Osteoblast (primary cell): ENCODE results near the gene ADIPOR2. TPM values are rescaled to one million over a fixed set of nuclear protein-coding genes. Genes with fewer than 3 reads are reported as not detected.
"Not testable (repeated sequence)": the region's sequence is repeated elsewhere in the genome, so short reads cannot be mapped to it uniquely, and the experiment has no call there.

Experiments used
- DNase-seq: peaks from one replicate; pipeline ENCODE4 v3.0.0; 2011; ENCODE audit warnings: low spot score, mixed read lengths; ENCODE audit not compliant: insufficient read length; ENCODE audit errors: missing footprints
- H2AFZ ChIP-seq: 2 replicates; pipeline ENCODE4 v1.6.0; 2011; ENCODE audit warnings: mild to moderate bottlenecking, low read length
- H3K27ac ChIP-seq: 2 replicates; pipeline ENCODE4 v1.5.1; 2011; ENCODE audit warnings: mild to moderate bottlenecking, low read depth, low read length, moderate library complexity
- H3K27me3 ChIP-seq: 2 replicates; pipeline ENCODE4 v1.6.0; 2012; ENCODE audit warnings: mild to moderate bottlenecking, control low read depth, inconsistent platforms, low read length, moderate library complexity; ENCODE audit not compliant: insufficient read depth
- H3K36me3 ChIP-seq: 2 replicates; pipeline ENCODE4 v1.5.1; 2011; ENCODE audit warnings: mild to moderate bottlenecking, low read length, control low read depth, moderate library complexity; ENCODE audit not compliant: insufficient read depth
- H3K4me1 ChIP-seq: 2 replicates; pipeline ENCODE4 v1.5.1; 2011; ENCODE audit warnings: mild to moderate bottlenecking, low read length, control low read depth, moderate library complexity; ENCODE audit not compliant: insufficient read depth
- H3K4me2 ChIP-seq: 2 replicates; pipeline ENCODE4 v1.6.0; 2011; ENCODE audit warnings: mild to moderate bottlenecking, low read length; ENCODE audit not compliant: insufficient read depth
- H3K4me3 ChIP-seq: fragments of 200-600 bp; sonication (generic); 3 replicates; pipeline ENCODE4 v1.5.1; 2012; ENCODE audit warnings: mild to moderate bottlenecking, low read length, inconsistent platforms; ENCODE audit not compliant: insufficient read depth
- H3K79me2 ChIP-seq: 2 replicates; pipeline ENCODE4 v1.6.0; 2012; ENCODE audit warnings: mild to moderate bottlenecking, low read length, control low read depth, inconsistent platforms; ENCODE audit not compliant: insufficient read depth
- H3K9me3 ChIP-seq: 2 replicates; pipeline ENCODE4 v1.5.1; 2011; ENCODE audit warnings: low read depth, low read length, control low read depth
- H4K20me1 ChIP-seq: 2 replicates; pipeline ENCODE4 v1.6.0; 2012; ENCODE audit warnings: mild to moderate bottlenecking, low read length, control low read depth; ENCODE audit not compliant: insufficient read depth
- total RNA-seq: library from RNA; depleted of rRNA; stranded (reverse); fragments of >200 nt; gene quantifications from 2 replicates; pipeline ENCODE4 v1.2.3, GENCODE V29; 2012
- TF ChIP-seq, protein P1 (sequence below): IDR thresholded peaks from 2 replicates; pipeline ENCODE4 v1.5.1; 2011; ENCODE audit warnings: mild to moderate bottlenecking, low read depth, low read length, moderate library complexity; ENCODE audit errors: extremely low read depth

Gene ADIPOR2
- total RNA-seq, 1 donor: 32.2 TPM

DNA sequence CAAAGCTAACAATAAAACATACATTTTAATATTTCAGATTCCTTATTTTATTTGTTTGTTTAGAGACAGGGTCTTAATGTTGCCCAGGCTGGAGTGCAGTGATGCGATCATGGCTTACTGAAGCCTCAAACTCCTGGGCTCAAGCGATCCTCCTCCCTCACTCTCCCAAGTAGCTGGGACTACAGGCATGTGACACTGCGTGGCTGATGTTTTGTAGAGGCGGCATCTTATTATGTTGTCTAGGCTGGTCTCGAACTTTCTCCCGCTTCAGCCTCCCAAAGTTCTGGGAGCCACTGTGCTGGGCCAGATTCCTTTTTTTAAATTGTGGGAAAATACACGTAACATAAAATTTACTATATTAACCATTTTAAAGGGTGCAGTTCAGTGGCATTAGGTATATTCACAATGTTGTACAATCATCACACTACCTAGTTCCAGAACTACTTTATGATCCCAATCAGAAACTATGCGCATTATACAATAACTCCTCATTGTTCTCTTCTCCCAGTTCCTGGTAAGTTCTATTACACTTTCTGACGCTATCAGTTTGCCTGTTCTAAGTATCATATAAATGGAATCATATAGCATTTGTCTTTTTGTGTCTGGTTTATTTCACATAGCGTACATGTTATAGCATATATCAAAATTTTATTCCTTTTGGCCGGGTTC, 40.3 kb downstream of the ADIPOR2 start:
- peaks cover 28% of the 10 kb centered on the region for H3K79me2 ChIP-seq
- no peak overlapping the region for H3K4me2 ChIP-seq
- H3K4me3 ChIP-seq: no peak overlapping the region
- H3K36me3 ChIP-seq: peaks cover 3% of the 10 kb centered on the region
- H3K4me1 ChIP-seq: no peaks in the 10 kb centered on the region
- H2AFZ ChIP-seq: no peak overlapping the region
- no peaks in the 10 kb centered on the region for H3K27me3 ChIP-seq
- peaks cover 5% of the 10 kb centered on the region for H4K20me1 ChIP-seq
- TF ChIP-seq, protein P1, sequence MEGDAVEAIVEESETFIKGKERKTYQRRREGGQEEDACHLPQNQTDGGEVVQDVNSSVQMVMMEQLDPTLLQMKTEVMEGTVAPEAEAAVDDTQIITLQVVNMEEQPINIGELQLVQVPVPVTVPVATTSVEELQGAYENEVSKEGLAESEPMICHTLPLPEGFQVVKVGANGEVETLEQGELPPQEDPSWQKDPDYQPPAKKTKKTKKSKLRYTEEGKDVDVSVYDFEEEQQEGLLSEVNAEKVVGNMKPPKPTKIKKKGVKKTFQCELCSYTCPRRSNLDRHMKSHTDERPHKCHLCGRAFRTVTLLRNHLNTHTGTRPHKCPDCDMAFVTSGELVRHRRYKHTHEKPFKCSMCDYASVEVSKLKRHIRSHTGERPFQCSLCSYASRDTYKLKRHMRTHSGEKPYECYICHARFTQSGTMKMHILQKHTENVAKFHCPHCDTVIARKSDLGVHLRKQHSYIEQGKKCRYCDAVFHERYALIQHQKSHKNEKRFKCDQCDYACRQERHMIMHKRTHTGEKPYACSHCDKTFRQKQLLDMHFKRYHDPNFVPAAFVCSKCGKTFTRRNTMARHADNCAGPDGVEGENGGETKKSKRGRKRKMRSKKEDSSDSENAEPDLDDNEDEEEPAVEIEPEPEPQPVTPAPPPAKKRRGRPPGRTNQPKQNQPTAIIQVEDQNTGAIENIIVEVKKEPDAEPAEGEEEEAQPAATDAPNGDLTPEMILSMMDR: no peak
- H3K9me3 ChIP-seq: no peaks in the 10 kb centered on the region
- DNase-seq: no peak
- H3K27ac ChIP-seq: no peak overlapping the region

DNA sequence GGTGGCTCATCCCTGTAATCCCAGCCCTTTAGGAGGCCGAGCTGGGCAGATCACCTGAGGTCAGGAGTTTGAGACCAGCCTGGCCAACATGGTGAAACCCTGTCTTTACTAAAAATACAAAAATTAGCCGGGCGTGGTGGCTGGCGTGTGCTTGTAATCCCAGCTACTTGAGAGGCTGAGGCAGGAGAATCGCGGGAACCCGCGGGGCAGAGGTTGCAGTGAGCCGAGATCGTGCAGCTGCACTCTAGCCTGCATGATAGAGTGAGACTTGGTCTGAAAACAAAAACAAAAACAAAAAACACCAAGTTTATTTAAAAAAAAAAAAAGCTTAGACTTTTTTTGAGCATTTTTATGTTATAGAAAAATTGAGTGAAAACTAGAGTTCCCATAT, 40.8 kb downstream of the ADIPOR2 start:
- H4K20me1 ChIP-seq, H3K9me3 ChIP-seq, DNase-seq, H3K36me3 ChIP-seq, H3K27me3 ChIP-seq, H3K4me3 ChIP-seq, H3K27ac ChIP-seq, H2AFZ ChIP-seq, H3K4me1 ChIP-seq, H3K4me2 ChIP-seq: not testable (repeated sequence)
- peaks cover 26% of the 10 kb centered on the region for H3K79me2 ChIP-seq

DNA sequence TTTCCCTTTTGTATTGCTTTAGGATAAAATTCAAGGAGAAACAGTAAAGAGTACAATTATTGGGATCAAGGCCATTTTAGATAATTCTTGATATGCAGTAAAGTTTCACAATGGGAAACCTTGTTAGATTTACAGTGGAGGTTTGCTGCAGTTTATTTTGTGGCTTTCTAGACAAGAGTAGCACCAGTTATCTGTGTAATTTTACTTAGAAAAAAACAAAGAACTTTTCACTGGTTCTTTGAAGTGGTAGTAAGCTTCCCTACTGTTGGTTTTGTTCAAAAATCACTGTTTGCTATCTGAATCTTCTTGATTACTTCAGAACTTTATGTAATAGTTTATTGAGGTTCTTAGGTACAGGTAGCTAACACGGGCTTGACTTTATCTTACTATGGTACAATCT, 42.0 kb downstream of the ADIPOR2 start:
- H3K4me3 ChIP-seq: no peak overlapping the region
- H3K36me3 ChIP-seq: peaks cover 3% of the 10 kb centered on the region
- no peaks in the 10 kb centered on the region for H3K27me3 ChIP-seq
- H2AFZ ChIP-seq: no peak overlapping the region
- DNase-seq: no peak
- H3K4me2 ChIP-seq: no peak overlapping the region
- H3K79me2 ChIP-seq: peaks cover 31% of the 10 kb centered on the region
- H4K20me1 ChIP-seq: peaks cover 8% of the 10 kb centered on the region
- H3K9me3 ChIP-seq: no peaks in the 10 kb centered on the region
- TF ChIP-seq, protein P1: no peak
- H3K27ac ChIP-seq: no peak overlapping the region
- H3K4me1 ChIP-seq: no peaks in the 10 kb centered on the region

DNA sequence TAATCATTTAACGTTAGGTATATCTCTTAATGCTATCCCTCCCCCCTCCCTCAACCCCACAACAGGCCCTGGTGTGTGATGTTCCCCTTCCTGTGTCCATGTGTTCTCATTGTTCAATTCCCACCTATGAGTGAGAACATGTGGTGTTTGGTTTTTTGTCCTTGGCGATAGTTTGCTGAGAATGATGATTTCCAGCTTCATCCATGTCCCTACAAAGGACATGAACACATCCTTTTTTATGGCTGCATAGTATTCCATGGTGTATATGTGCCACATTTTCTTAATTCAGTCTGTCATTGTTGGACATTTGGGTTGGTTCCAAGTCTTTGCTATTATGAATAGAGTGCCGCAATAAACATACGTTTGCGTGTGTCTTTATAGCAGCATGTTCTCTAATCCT, 42.8 kb downstream of the ADIPOR2 start:
- H3K27me3 ChIP-seq: not testable (repeated sequence)

DNA sequence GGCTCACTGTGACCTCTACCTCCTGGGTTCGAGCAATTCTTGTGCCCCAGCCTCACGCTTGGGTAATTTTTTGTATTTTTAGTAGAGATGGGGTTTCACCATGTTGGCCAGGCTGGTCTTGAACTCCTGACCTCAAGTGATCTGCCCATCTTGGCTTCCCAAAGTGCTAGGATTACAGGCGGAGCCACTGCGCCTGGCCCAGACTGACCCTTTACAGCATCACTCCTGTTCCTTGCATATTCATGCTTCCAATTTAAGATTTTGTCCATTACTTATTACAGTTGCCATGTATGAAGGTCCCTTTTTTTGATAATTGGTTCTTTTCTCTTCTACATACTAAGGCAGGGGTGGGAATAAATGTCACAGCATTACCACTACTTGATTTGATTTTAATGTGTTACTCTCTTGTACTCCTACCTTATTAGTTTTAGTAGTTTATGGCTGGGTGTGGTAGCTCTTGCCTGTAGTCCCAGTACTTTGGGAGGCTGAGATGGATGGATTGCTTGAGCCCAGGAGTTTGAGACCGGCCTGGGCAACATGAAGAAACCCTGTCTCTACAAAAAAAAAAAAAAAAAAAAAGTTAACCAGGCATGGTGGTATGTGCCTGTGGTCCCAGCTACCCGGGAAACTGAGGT, 46.9 kb downstream of the ADIPOR2 start:
- no peak for DNase-seq
- TF ChIP-seq, protein P1: no peak
- no peaks in the 10 kb centered on the region for H3K36me3 ChIP-seq

More for the DNA sequence above, 42.8 kb downstream of the ADIPOR2 start:
- not testable (repeated sequence) for H3K9me3 ChIP-seq, DNase-seq, H3K36me3 ChIP-seq, H3K27ac ChIP-seq, H3K4me1 ChIP-seq, H3K4me3 ChIP-seq, H3K4me2 ChIP-seq, H2AFZ ChIP-seq
- H3K79me2 ChIP-seq: peaks cover 38% of the 10 kb centered on the region
- H4K20me1 ChIP-seq: peaks cover 14% of the 10 kb centered on the region

More for the DNA sequence above, 46.9 kb downstream of the ADIPOR2 start:
- Histone ChIP-seq H2AFZ (no peak overlapping the region), H3K27ac (no peak overlapping the region), H4K20me1 (peaks cover 30% of the 10 kb centered on the region), H3K27me3 (no peaks in the 10 kb centered on the region), H3K79me2 (peaks cover 58% of the 10 kb centered on the region), H3K4me2 (no peak overlapping the region), H3K9me3 (no peaks in the 10 kb centered on the region), H3K4me3 (no peak overlapping the region), H3K4me1 (no peaks in the 10 kb centered on the region)
